K562 (cell line): ENCODE data around the gene THEM4. TPM values are rescaled to one million over a fixed set of nuclear protein-coding genes. Genes with fewer than 3 reads are reported as not detected.

Experiments used
- ATAC-seq: fragments of 200-7000 bp; cut with Tn5 transposase; 3 replicates; pipeline ENCODE4 v1.9.1; 2020; ENCODE audit warnings: moderate library complexity
- BruUV-seq: library from RNA; stranded (reverse); fragments of 400-500 nt; replicated peaks from 2 replicates; lab custom pipeline; 2021; lab: Mats Ljungman, UMichigan
- CTCF ChIA-PET: fragments of 300-600 bp; formaldehyde crosslinking; extraction: SDS; loops from one replicate; lab custom pipeline; 2021; ENCODE audit warnings: low intra/inter-chr PET ratio; lab: Yijun Ruan, JAX
- POLR2A ChIA-PET: fragments of 300-600, 350-650 bp; sonication (Branson Sonifier 250); formaldehyde crosslinking; extraction: SDS; loops from one replicate; lab custom pipeline; 2021; ENCODE audit warnings: antibody characterized with exemption, inconsistent platforms; lab: Yijun Ruan, JAX
- DNase-seq, 4 experiments: peaks; one replicate each; pipeline versions ENCODE4 v3.0.0 to v3.0.0-alpha.2; 2011 to 2018; ENCODE audit warnings: low spot score in 3 of 4, mixed read lengths in 3 of 4; ENCODE audit errors: extremely low read depth in 1 of 4
- FAIRE-seq: peaks from 2 replicates; lab custom pipeline; 2011; peaks lifted over from hg19 to GRCh38; lab: Jason Lieb, UNC
- H2AFZ ChIP-seq: 2 replicates; pipeline ENCODE4 v1.6.0; 2011; ENCODE audit warnings: low read depth, low read length, control low read depth, inconsistent platforms
- H3K27ac ChIP-seq: fragments of 200-600 bp; 3 replicates; pipeline ENCODE4 v1.8.0; 2011; ENCODE audit warnings: low read depth, mild to moderate bottlenecking, control low read depth, inconsistent platforms, low read length, moderate library complexity, mixed read lengths; ENCODE audit errors: extremely low read depth
- H3K27me3 ChIP-seq, 2 experiments: fragments of 300-600 bp in 1 of 2; 2 replicates in 1 of 2; 3 replicates in 1 of 2; pipeline versions ENCODE4 v1.6.0 to v1.8.0; 2011; ENCODE audit warnings: inconsistent platforms in 2 of 2, low read length in 2 of 2, mild to moderate bottlenecking in 1 of 2, mixed read lengths in 1 of 2, moderate library complexity in 1 of 2; ENCODE audit not compliant: control insufficient read depth in 2 of 2, insufficient read depth in 2 of 2
- H3K36me3 ChIP-seq: fragments of 300-600 bp; 3 replicates; pipeline ENCODE4 v1.8.0; 2011; ENCODE audit warnings: mild to moderate bottlenecking, low read length, inconsistent platforms; ENCODE audit not compliant: control insufficient read depth, insufficient read depth
- H3K4me1 ChIP-seq, 2 experiments: fragments of 200-600 bp in 1 of 2; replicated peaks in 1 of 2; 2 replicates in 1 of 2; 3 replicates in 1 of 2; pipeline versions ENCODE4 v1.5.1 to v1.8.0; 2011; ENCODE audit warnings: inconsistent platforms in 2 of 2, low read length in 2 of 2, mild to moderate bottlenecking in 1 of 2, mixed read lengths in 1 of 2, moderate library complexity in 1 of 2; ENCODE audit not compliant: control insufficient read depth in 2 of 2, insufficient read depth in 2 of 2
- H3K4me2 ChIP-seq: 2 replicates; pipeline ENCODE4 v1.6.1; 2011; ENCODE audit warnings: low read length, control low read depth, inconsistent platforms, mixed read lengths; ENCODE audit not compliant: insufficient read depth
- H3K4me3 ChIP-seq: fragments of 200-600 bp; sonication (generic), shearing (Covaris generic); 2 replicates; pipeline ENCODE4 v1.5.1; 2016; ENCODE audit warnings: control low read depth, inconsistent platforms
- H3K79me2 ChIP-seq: fragments of 200-600 bp; 3 replicates; pipeline ENCODE4 v1.8.0; 2011; ENCODE audit warnings: low read length, inconsistent platforms; ENCODE audit not compliant: control insufficient read depth, insufficient read depth
- H3K9ac ChIP-seq, 2 experiments: 2 replicates each; pipeline versions ENCODE4 v1.6.0 to v1.6.1; 2011; ENCODE audit warnings: low read depth in 2 of 2, low read length in 2 of 2, control low read depth in 1 of 2, inconsistent platforms in 1 of 2, mild to moderate bottlenecking in 1 of 2, mixed read lengths in 1 of 2; ENCODE audit not compliant: insufficient read depth in 1 of 2
- H3K9me1 ChIP-seq: one replicate; pipeline ENCODE4 v1.6.0; 2011; ENCODE audit warnings: inconsistent platforms, mild to moderate bottlenecking, low read length, moderate library complexity; ENCODE audit not compliant: control insufficient read depth, insufficient read depth
- H3K9me3 ChIP-seq: replicated peaks from 2 replicates; pipeline ENCODE4 v1.5.1; 2011; ENCODE audit warnings: low read depth, low read length, inconsistent platforms; ENCODE audit not compliant: control insufficient read depth, insufficient read depth
- H4K20me1 ChIP-seq: replicated peaks from 2 replicates; pipeline ENCODE4 v1.6.1; 2011; ENCODE audit warnings: low read length, inconsistent platforms, mixed read lengths; ENCODE audit not compliant: control insufficient read depth, insufficient read depth
- CC2D1A ChIP-seq: fragments of 450-650 bp; IDR thresholded peaks from 2 replicates; pipeline ENCODE4 v1.6.1; 2017; ENCODE audit warnings: mild to moderate bottlenecking
- CREBBP ChIP-seq: IDR thresholded peaks from one replicate; pipeline ENCODE4 v1.6.1; 2012; ENCODE audit warnings: low read depth, mild to moderate bottlenecking, control low read depth, inconsistent platforms, low read length
- JUND ChIP-seq, 2 experiments: IDR thresholded peaks; 2 replicates in 1 of 2; 3 replicates in 1 of 2; pipeline ENCODE4 v1.6.1; 2011; ENCODE audit warnings: borderline replicate concordance in 2 of 2, low read depth in 2 of 2, low read length in 2 of 2, improper control_type of control experiment in 1 of 2, missing biosample characterization in 1 of 2, missing genetic modification characterization in 1 of 2, missing genetic modification reagents in 1 of 2
- KLF1 ChIP-seq: fragments of 450-650 bp; IDR thresholded peaks from 2 replicates; pipeline ENCODE4 v1.6.1; 2016; ENCODE audit warnings: missing genetic modification characterization, missing compliant biosample characterization
- MTA3 ChIP-seq: fragments of 450-650 bp; formaldehyde crosslinking; IDR thresholded peaks from 2 replicates; pipeline ENCODE4 v1.6.1; 2017; ENCODE audit warnings: mild to moderate bottlenecking, borderline replicate concordance
- NFYB ChIP-seq: IDR thresholded peaks from 2 replicates; pipeline ENCODE4 v1.6.1; 2011; ENCODE audit warnings: mild to moderate bottlenecking, moderate library complexity; ENCODE audit not compliant: insufficient read length; ENCODE audit errors: extremely low read depth
- PURB ChIP-seq: sonication (generic); formaldehyde crosslinking; IDR thresholded peaks from 2 replicates; pipeline ENCODE4 v1.9.0; 2021; ENCODE audit warnings: low read depth, mild to moderate bottlenecking, missing genetic modification reagents
- RAD21 ChIP-seq, 2 experiments: fragments of 250-450 bp in 1 of 2; fragments of 450-650 bp in 1 of 2; sonication (Bioruptor Pico) in 1 of 2; formaldehyde crosslinking in 1 of 2; IDR thresholded peaks in 1 of 2; conservative IDR thresholded peaks in 1 of 2; 2 replicates each; pipeline versions ENCODE4 v1.4.0 to v1.8.0; 2020 to 2022; ENCODE audit warnings: mild to moderate bottlenecking in 2 of 2, moderate library complexity in 1 of 2
- SMC3 ChIP-seq: conservative IDR thresholded peaks from 2 replicates; pipeline ENCODE4 v1.6.1; 2011; ENCODE audit warnings: low read depth, low read length, improper control_type of control experiment; ENCODE audit not compliant: insufficient read depth
- SPI1 ChIP-seq: IDR thresholded peaks from 2 replicates; pipeline ENCODE4 v1.6.1; 2011; ENCODE audit warnings: low read depth, low read length, control low read depth, borderline replicate concordance
- SRSF1 ChIP-seq: fragments of 200-400 bp; formaldehyde crosslinking; IDR thresholded peaks from 2 replicates; pipeline ENCODE4 v1.6.1; 2017; ENCODE audit warnings: mild to moderate bottlenecking, low read depth, low read length, moderate library complexity
- ZNF134 ChIP-seq: fragments of 250-450 bp; sonication (Bioruptor Pico); conservative IDR thresholded peaks from 2 replicates; pipeline ENCODE4 v1.4.0; 2020
- ZNF584 ChIP-seq: fragments of 200-800 bp; sonication (Bioruptor generic); IDR thresholded peaks from 2 replicates; pipeline ENCODE4 v1.6.1; 2016; ENCODE audit warnings: low read depth, mild to moderate bottlenecking, missing genetic modification characterization, missing compliant biosample characterization
- ZNF75A ChIP-seq: fragments of 450-650 bp; formaldehyde crosslinking; IDR thresholded peaks from 2 replicates; pipeline ENCODE4 v1.4.0; 2020; ENCODE audit warnings: mild to moderate bottlenecking
- WGBS: fragments of 100-300 bp; shearing (Covaris generic); methylation state at CpG from one replicate; pipeline ENCODE4 v1.1.6; 2016; ENCODE audit warnings: low coverage, mixed read lengths; ENCODE audit not compliant: insufficient coverage; ENCODE audit errors: missing lambda C conversion rate; 5-methylcytosine and 5-hydroxymethylcytosine counted together
- in situ Hi-C: fragments of 300-500 bp; cut with MboI; formaldehyde crosslinking; loops from 4 replicates; pipeline ENCODE4 v1.15.0; 2018; ENCODE audit warnings: inconsistent platforms, mixed read lengths
- intact Hi-C: fragments of 100-400 bp; cut with micrococcal nuclease; formaldehyde crosslinking; loops from 2 replicates; pipeline ENCODE4 v1.14.2; 2022
- polyA plus RNA-seq, 8 experiments: library from polyadenylated mRNA; depleted of rRNA in 4 of 8; stranded (reverse) in 5 of 8; unstranded in 3 of 8; fragments of >200 nt; fragmentation: Nextera tagmentation in 2 of 8; fragmentation: Illumina TruSeq in 1 of 8; extraction: Ambion mirVana in 2 of 8; extraction: Trizol in 1 of 8; gene quantifications; 2 replicates each; pipeline versions ENCODE4 v1.2.1 to v1.2.3, GENCODE V29; 2011 to 2014; ENCODE audit warnings: inconsistent platforms in 1 of 8, missing spikeins in 1 of 8
- total RNA-seq, 7 experiments: library from RNA; depleted of rRNA in 6 of 7; stranded (reverse); fragments of >200 nt in 6 of 7; fragmentation: Illumina TruSeq in 2 of 7; extraction: Trizol in 2 of 7; gene quantifications; 2 replicates each; pipeline versions ENCODE4 v1.2.1 to v1.2.3, GENCODE V29; 2011 to 2021; ENCODE audit warnings: low replicate concordance in 1 of 7
- TF ChIP-seq, protein P1 (sequence below), 3 experiments: IDR thresholded peaks in 2 of 3; conservative IDR thresholded peaks in 1 of 3; 2 replicates each; pipeline ENCODE4 v1.5.1; 2011 to 2012; ENCODE audit warnings: low read length in 3 of 3, mild to moderate bottlenecking in 3 of 3, control low read depth in 2 of 3, improper control_type of control experiment in 1 of 3, inconsistent platforms in 1 of 3, low read depth in 1 of 3, mixed read lengths in 1 of 3, moderate library complexity in 1 of 3; ENCODE audit not compliant: insufficient read depth in 2 of 3
- TF ChIP-seq, protein P2 (sequence below): fragments of 450-650 bp; formaldehyde crosslinking; IDR thresholded peaks from 2 replicates; pipeline ENCODE4 v1.4.0; 2020; ENCODE audit warnings: mild to moderate bottlenecking, moderate library complexity

Gene THEM4
- total and polyA plus RNA-seq, 9 of the 15 experiments (the other 6 are each of a cell fraction or from before 2014, with no cell fraction given): 8.6 to 71.9 (median 35.3) TPM

DNA sequence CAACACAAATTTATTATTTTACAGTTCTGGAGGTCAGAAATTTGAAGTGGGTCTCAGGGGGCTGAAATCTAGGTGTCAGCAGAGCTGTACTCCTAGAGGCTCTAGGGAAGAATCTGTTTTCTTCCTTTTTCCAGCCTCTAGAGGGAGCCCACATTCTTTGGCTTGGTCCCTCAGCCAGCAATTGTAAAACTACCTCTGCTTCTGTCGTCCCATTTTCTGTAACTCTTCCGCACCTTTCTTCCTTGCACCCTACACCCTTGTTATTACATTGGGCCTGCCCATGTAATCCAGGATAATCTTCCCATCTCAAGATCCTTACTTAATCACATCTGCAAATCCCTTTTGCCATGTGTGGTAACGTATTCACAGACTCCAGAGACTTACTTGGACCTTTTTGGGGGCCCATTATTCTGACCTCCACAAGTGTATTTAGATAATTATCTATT is 24.8 kb upstream of the THEM4 start:
- peak overlapping the region; percentile 28 for H3K4me2 ChIP-seq
- no peak overlapping the region for H3K27ac ChIP-seq
- H4K20me1 ChIP-seq: no peaks in the 10 kb centered on the region
- in situ Hi-C loops (loop anchor here (5.0 kb wide), 1 partner anchor 78 kb away; no protein-coding TSS in a partner anchor), intact Hi-C loops (loop anchor here (1.0 to 10.0 kb wide), 4 partner anchors 34 to 251 kb away; no protein-coding TSS in a partner anchor)
- H3K9ac ChIP-seq: no peak overlapping the region
- peaks cover 0 to 7% of the 10 kb centered on the region in 2 experiments; a peak in 2 of 5 replicates for H3K4me1 ChIP-seq
- peak overlapping the region; percentile 79 for H2AFZ ChIP-seq
- ChIA-PET CTCF (interaction anchor here (0.7 to 3.9 kb wide), 6 partner anchors 34 to 67 kb away, joined by 3 to 33 read pairs (median 4); no protein-coding TSS in a partner anchor), POLR2A (interaction anchor here (1.5 kb wide), 1 partner anchor 67 kb away, joined by 7 read pairs; no protein-coding TSS in a partner anchor)
- no peaks in the 10 kb centered on the region for H3K36me3 ChIP-seq
- H3K79me2 ChIP-seq: no peaks in the 10 kb centered on the region
- peak; percentile 97 for ATAC-seq
- H3K9me1 ChIP-seq: no peaks in the 10 kb centered on the region
- no peaks in the 10 kb centered on the region for H3K27me3 ChIP-seq
- no peaks in the 10 kb centered on the region for H3K9me3 ChIP-seq
- FAIRE-seq: peak; percentile 86
- DNase-seq: peak; percentile 54 to 77 (median 61)
- H3K4me3 ChIP-seq: no peak overlapping the region
- 8% methylated on average over 3 of the region's 3 CpGs for WGBS
- BruUV-seq: no TSS peak
- TF ChIP-seq, protein P1, sequence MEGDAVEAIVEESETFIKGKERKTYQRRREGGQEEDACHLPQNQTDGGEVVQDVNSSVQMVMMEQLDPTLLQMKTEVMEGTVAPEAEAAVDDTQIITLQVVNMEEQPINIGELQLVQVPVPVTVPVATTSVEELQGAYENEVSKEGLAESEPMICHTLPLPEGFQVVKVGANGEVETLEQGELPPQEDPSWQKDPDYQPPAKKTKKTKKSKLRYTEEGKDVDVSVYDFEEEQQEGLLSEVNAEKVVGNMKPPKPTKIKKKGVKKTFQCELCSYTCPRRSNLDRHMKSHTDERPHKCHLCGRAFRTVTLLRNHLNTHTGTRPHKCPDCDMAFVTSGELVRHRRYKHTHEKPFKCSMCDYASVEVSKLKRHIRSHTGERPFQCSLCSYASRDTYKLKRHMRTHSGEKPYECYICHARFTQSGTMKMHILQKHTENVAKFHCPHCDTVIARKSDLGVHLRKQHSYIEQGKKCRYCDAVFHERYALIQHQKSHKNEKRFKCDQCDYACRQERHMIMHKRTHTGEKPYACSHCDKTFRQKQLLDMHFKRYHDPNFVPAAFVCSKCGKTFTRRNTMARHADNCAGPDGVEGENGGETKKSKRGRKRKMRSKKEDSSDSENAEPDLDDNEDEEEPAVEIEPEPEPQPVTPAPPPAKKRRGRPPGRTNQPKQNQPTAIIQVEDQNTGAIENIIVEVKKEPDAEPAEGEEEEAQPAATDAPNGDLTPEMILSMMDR (IDR thresholded peaks at IDR 0.05 in 2 of 3, conservative IDR thresholded peaks at IDR 0.05 in 1 of 3; ENCODE audit: insufficient read depth in 2 of 3, low read depth in 1 of 3, low read length in 3 of 3): peak; percentile 81 to 96 (median 91)
- TF ChIP-seq ZNF134 (CRISPR knock-in tag) (no peak), KLF1 (tag) (no peak), SMC3 (peak; percentile 91), CREBBP (no peak), CC2D1A (peak; percentile 82; the same call in 1 of the 2 replicates), RAD21 (CRISPR knock-in tag; conservative IDR thresholded peaks at IDR 0.05 in 1 of 2, IDR thresholded peaks at IDR 0.05 in 1 of 2) (peak; percentile 88 to 95), ZNF75A (CRISPR knock-in tag) (no peak), ZNF584 (CRISPR knock-in tag) (no peak), PURB (CRISPR knock-in tag) (no peak), JUND (IDR thresholded peaks at IDR 0.05; ENCODE audit: borderline replicate concordance, low read depth, low read length) (peak; percentile 7; the same call in 1 of the 2 replicates), JUND (tag; IDR thresholded peaks at IDR 0.05; ENCODE audit: borderline replicate concordance, low read depth, low read length) (no peak), SRSF1 (no peak), NFYB (no peak), SPI1 (no peak), MTA3 (no peak)
- TF ChIP-seq, protein P2, sequence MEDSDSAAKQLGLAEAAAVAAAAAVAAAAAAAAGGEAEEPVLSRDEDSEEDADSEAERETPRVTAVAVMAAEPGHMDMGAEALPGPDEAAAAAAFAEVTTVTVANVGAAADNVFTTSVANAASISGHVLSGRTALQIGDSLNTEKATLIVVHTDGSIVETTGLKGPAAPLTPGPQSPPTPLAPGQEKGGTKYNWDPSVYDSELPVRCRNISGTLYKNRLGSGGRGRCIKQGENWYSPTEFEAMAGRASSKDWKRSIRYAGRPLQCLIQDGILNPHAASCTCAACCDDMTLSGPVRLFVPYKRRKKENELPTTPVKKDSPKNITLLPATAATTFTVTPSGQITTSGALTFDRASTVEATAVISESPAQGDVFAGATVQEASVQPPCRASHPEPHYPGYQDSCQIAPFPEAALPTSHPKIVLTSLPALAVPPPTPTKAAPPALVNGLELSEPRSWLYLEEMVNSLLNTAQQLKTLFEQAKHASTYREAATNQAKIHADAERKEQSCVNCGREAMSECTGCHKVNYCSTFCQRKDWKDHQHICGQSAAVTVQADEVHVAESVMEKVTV: peak; percentile 69
